T-helper 17 cell (primary cell): ENCODE measurements around the gene KIF1A. TPM values are rescaled to one million over a fixed set of nuclear protein-coding genes. Genes with fewer than 3 reads are reported as not detected.
"Not testable (repeated sequence)": the region's sequence is repeated elsewhere in the genome, so short reads cannot be mapped to it uniquely, and the experiment has no call there.

Source experiments
- ATAC-seq: fragments of 150-1000 bp; cut with Tn5 transposase; 2 replicates; pipeline ENCODE4 v1.10.0; 2021; ENCODE audit warnings: mild to moderate bottlenecking, moderate library complexity
- DNase-seq, 3 donors: peaks; one replicate each; pipeline versions ENCODE4 v3.0.0 to v3.0.0-alpha.2; 2020 to 2021
- H3K9me3 ChIP-seq: one replicate; pipeline ENCODE4 v1.7.0; 2013; ENCODE audit warnings: low read length, mild to moderate bottlenecking; ENCODE audit not compliant: control insufficient read depth, poor library complexity, severe bottlenecking
- H3K27ac Mint-ChIP-seq: one replicate; pipeline ENCODE4 v1.8.0; 2022; ENCODE audit warnings: mild to moderate bottlenecking, moderate library complexity, mixed read lengths
- H3K27me3 Mint-ChIP-seq: one replicate; pipeline ENCODE4 v1.8.0; 2022; ENCODE audit warnings: mixed read lengths
- H3K36me3 Mint-ChIP-seq: one replicate; pipeline ENCODE4 v1.8.0; 2022; ENCODE audit warnings: low read depth, mixed read lengths
- H3K4me1 Mint-ChIP-seq: one replicate; pipeline ENCODE4 v1.8.0; 2022; ENCODE audit warnings: mild to moderate bottlenecking, mixed read lengths
- H3K4me3 Mint-ChIP-seq: one replicate; pipeline ENCODE4 v1.8.0; 2022; ENCODE audit warnings: mild to moderate bottlenecking, moderate library complexity, mixed read lengths
- total RNA-seq, 4 donors: library from RNA in 2 of 4; stranded (reverse) in 2 of 4; gene quantifications; one replicate each; pipeline ENCODE4 v1.2.3 and lab custom pipeline; 2022 to 2026

KIF1A gene
- total RNA-seq, 2 donors from 2014 or later, result 0.18 TPM; not detected in 1

GRCh38 chr2:240686460-240686859, 133.6 kb downstream of the KIF1A start:
- Mint-ChIP-seq H3K4me3 (no peak overlapping the region), H3K4me1 (peaks cover 3% of the 10 kb centered on the region)

GRCh38 chr2:240685771-240686371, 134.1 kb downstream of the KIF1A start:
- DNase-seq (no peak), ATAC-seq (no peak)
- no peak overlapping the region for H3K4me3 Mint-ChIP-seq
- no peaks in the 10 kb centered on the region for H3K36me3 Mint-ChIP-seq
- no peaks in the 10 kb centered on the region for H3K27me3 Mint-ChIP-seq
- H3K4me1 Mint-ChIP-seq, result peaks cover 3% of the 10 kb centered on the region
- no peaks in the 10 kb centered on the region for H3K9me3 ChIP-seq
- no peak overlapping the region for H3K27ac Mint-ChIP-seq

More at GRCh38 chr2:240686460-240686859, 133.6 kb downstream of the KIF1A start:
- H3K36me3 Mint-ChIP-seq, result no peaks in the 10 kb centered on the region
- H3K27me3 Mint-ChIP-seq, result no peaks in the 10 kb centered on the region
- H3K9me3 ChIP-seq, result no peaks in the 10 kb centered on the region
- DNase-seq (no peak), ATAC-seq (no peak)
- H3K27ac Mint-ChIP-seq, result no peak overlapping the region

- peak overlapping the region; percentile 72 for H3K4me3 Mint-ChIP-seq
- not testable (repeated sequence) for H3K27ac Mint-ChIP-seq, H3K4me1 Mint-ChIP-seq, H3K27me3 Mint-ChIP-seq, DNase-seq, H3K36me3 Mint-ChIP-seq, H3K9me3 ChIP-seq
- peak; percentile 44 for ATAC-seq
Observed at GRCh38 chr2:240683980-240684728, 135.9 kb downstream of the KIF1A start.

- not testable (repeated sequence) for H3K27ac Mint-ChIP-seq, H3K4me1 Mint-ChIP-seq, H3K36me3 Mint-ChIP-seq, H3K9me3 ChIP-seq, H3K27me3 Mint-ChIP-seq, DNase-seq
- peak overlapping the region; percentile 72 for H3K4me3 Mint-ChIP-seq
- ATAC-seq, result peak; percentile 59
Observed at GRCh38 chr2:240683329-240683979, 136.6 kb downstream of the KIF1A start.

- not testable (repeated sequence) for H3K27ac Mint-ChIP-seq, ATAC-seq, DNase-seq, H3K4me1 Mint-ChIP-seq, H3K27me3 Mint-ChIP-seq, H3K36me3 Mint-ChIP-seq, H3K9me3 ChIP-seq
- peak within 1 kb of the TSS; percentile 72 for H3K4me3 Mint-ChIP-seq
Observed at GRCh38 chr2:240682431-240683224, 137.4 kb downstream of the KIF1A start, which contains the start of gene AQP12B. Gene AQP12B (minus strand): TSS chr2:240682885. CDS start chr2:240682837, 48 bp downstream.

DNA sequence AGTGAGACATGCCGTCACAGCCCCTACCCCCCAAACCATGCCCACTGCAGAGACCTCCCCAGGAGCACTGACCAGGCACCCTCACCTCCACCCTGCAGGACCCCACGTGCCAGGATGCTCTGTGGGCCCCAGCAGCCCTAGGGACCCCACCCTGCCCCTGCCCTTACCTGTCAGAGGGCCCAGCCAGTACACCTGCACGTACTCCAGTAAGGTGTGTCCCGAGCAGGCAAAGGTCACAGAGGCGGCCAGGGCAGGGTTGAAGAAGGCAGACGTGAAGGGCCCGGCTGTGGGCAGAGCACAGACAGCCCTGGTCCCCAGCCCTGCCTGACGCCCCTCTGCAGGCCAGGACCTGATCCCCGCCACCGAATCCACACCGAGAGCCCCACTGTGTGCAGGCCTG, 139.8 kb downstream of the KIF1A start:
- not testable (repeated sequence) for H3K4me3 Mint-ChIP-seq, H3K4me1 Mint-ChIP-seq, DNase-seq, H3K9me3 ChIP-seq, H3K27ac Mint-ChIP-seq, H3K36me3 Mint-ChIP-seq, ATAC-seq, H3K27me3 Mint-ChIP-seq

- not testable (repeated sequence) for H3K27me3 Mint-ChIP-seq, H3K4me3 Mint-ChIP-seq, H3K4me1 Mint-ChIP-seq, DNase-seq, H3K27ac Mint-ChIP-seq, H3K9me3 ChIP-seq, H3K36me3 Mint-ChIP-seq, ATAC-seq
Observed at GRCh38 chr2:240678909-240679308, 141.1 kb downstream of the KIF1A start.

- ATAC-seq, H3K4me1 Mint-ChIP-seq, H3K4me3 Mint-ChIP-seq, H3K36me3 Mint-ChIP-seq, H3K9me3 ChIP-seq, H3K27me3 Mint-ChIP-seq, DNase-seq, H3K27ac Mint-ChIP-seq: not testable (repeated sequence)
Observed at GRCh38 chr2:240678043-240678442, 142.0 kb downstream of the KIF1A start.

DNA sequence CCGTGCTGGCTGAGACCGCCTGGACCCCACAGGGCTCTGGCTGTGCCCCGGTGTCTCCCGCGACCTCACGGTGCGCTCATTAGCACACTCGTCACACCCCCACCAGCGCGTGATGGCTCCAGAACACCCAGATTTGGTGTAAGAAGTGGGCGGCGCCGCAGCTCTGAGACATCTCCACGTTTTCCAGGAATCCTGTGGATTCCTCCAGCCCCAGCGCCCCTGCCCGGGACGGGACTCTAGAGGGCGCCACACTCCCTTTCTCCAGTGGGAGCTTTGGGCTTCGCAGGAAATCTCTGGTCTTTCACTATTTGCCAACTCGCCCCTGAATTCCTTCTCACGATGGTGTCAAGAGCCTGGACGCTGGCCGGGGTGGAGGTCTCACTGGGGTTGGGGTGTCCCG, 144.7 kb downstream of the KIF1A start:
- H3K4me1 Mint-ChIP-seq, DNase-seq, H3K4me3 Mint-ChIP-seq, H3K9me3 ChIP-seq, ATAC-seq, H3K27ac Mint-ChIP-seq, H3K36me3 Mint-ChIP-seq: not testable (repeated sequence)
- peaks cover 22% of the 10 kb centered on the region for H3K27me3 Mint-ChIP-seq

DNA sequence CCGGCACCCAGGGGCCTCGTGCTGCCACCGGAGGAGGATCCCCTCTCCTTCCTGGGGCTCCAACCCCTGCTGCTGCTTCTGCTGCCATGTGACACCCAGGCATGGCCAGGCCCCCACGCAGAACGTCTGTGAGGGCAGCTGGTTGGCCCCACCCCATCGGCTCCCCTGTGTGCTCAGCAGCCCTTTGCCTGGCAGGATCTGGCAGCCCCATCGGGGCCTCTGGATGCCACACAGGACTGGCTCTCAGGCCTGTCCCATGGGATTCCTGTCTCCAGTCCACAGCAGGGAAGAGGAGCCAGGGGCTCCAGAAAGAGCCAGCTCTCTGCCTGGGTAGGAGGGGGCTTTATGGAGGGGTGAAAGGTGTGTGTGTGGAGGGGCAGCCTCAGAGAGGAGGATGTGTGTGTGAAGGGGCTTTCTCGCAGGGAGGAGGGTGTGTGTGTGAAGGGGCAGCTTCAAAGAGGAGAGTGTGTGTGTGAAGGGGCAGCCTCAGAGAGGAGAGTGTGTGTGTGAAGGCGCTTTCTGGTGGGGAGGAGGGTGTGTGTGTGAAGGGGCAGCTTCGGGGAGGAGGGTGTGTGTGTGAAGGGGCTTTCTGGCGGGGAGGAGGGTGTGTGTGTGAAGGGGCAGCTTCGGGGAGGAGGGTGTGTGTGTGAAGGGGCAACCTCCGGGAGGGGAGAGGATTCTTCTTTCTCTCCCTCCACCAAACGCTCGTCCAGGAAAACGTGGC, 145.4 kb downstream of the KIF1A start:
- not testable (repeated sequence) for DNase-seq, H3K27ac Mint-ChIP-seq, H3K36me3 Mint-ChIP-seq, H3K4me1 Mint-ChIP-seq, H3K9me3 ChIP-seq, ATAC-seq, H3K4me3 Mint-ChIP-seq
- peaks cover 25% of the 10 kb centered on the region for H3K27me3 Mint-ChIP-seq

DNA sequence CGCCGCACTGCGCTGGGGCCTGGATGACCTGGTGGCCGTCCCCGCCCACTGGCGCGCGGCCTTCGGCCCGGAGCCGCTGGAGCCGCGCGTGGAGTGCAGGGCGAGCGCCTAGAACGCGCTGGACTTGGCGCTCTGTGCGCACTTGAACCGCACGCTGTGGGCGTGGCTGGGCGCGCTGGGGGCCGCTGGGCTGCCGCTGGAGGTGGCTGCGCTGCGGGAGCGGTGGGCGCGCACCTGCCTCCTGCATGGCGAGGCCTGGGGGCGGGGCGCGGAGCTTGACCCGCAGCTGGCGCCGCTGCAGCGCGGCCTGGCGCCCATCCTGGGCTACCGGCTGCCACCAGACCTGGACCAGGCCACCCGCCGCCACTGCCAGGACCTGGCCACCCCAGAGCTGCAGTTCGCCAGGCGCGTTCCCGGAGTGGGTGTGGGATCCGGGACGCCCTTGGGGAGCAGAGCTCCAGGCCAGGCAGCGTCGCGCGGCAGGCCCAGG, 147.3 kb downstream of the KIF1A start:
- no peak for ATAC-seq
- H3K9me3 ChIP-seq, result no peaks in the 10 kb centered on the region
- H3K4me1 Mint-ChIP-seq, result peaks cover 2% of the 10 kb centered on the region
- DNase-seq, result no peak
- peaks cover 34% of the 10 kb centered on the region for H3K27me3 Mint-ChIP-seq
- no peaks in the 10 kb centered on the region for H3K36me3 Mint-ChIP-seq
- no peak overlapping the region for H3K27ac Mint-ChIP-seq
- no peak overlapping the region for H3K4me3 Mint-ChIP-seq

GRCh38 chr2:240672076-240672700, 147.8 kb downstream of the KIF1A start:
- H3K9me3 ChIP-seq, result no peaks in the 10 kb centered on the region
- Mint-ChIP-seq H3K4me1 (peaks cover 2% of the 10 kb centered on the region), H3K27ac (no peak overlapping the region), H3K4me3 (no peak overlapping the region), H3K27me3 (peaks cover 40% of the 10 kb centered on the region), H3K36me3 (no peaks in the 10 kb centered on the region)
- ATAC-seq (no peak), DNase-seq (no peak)
